Glomerular endothelial cell (primary cell): ENCODE measurements around the gene TRIO. TPM values are rescaled to one million over a fixed set of nuclear protein-coding genes. Genes with fewer than 3 reads are reported as not detected.
"Not testable (repeated sequence)": the region's sequence is repeated elsewhere in the genome, so short reads cannot be mapped to it uniquely, and the experiment has no call there.

Experiments used
- DNase-seq: peaks from one replicate; pipeline ENCODE4 v3.0.0-alpha.2; 2011; ENCODE audit warnings: low read depth, low spot score; ENCODE audit errors: extremely low read depth
- total RNA-seq: library from RNA; depleted of rRNA; stranded (reverse); fragments of >200 nt; gene quantifications from 2 replicates; pipeline ENCODE4 v1.2.3, GENCODE V29; 2015

Gene TRIO
- 227 and 304 TPM in 2 replicates for total RNA-seq

GRCh38 chr5:14142827-14143545 is at the start of gene TRIO:
TSS of gene TRIO (plus strand) at chr5:14143342. CDS start at chr5:14143726, 384 bp downstream.
- no peak for DNase-seq

GRCh38 chr5:14097380-14097779 is 45.8 kb upstream of the TRIO start:
- not testable (repeated sequence) for DNase-seq

GRCh38 chr5:14097998-14098471 is 45.1 kb upstream of the TRIO start:
- DNase-seq: no peak

GRCh38 chr5:14100281-14100680 is 42.9 kb upstream of the TRIO start:
- no peak for DNase-seq

GRCh38 chr5:14101922-14102321 is 41.2 kb upstream of the TRIO start:
- no peak for DNase-seq

- no peak for DNase-seq
Measured at GRCh38 chr5:14102666-14103065, 40.5 kb upstream of the TRIO start.

GRCh38 chr5:14105718-14106410 is 37.3 kb upstream of the TRIO start:
- peak; percentile 52 for DNase-seq

- DNase-seq: no peak
Measured at GRCh38 chr5:14107536-14107935, 35.6 kb upstream of the TRIO start.

- DNase-seq: peak; percentile 55
Measured at GRCh38 chr5:14108170-14108996, 34.8 kb upstream of the TRIO start.

GRCh38 chr5:14109041-14109747 is 33.9 kb upstream of the TRIO start:
- no peak for DNase-seq

- DNase-seq: no peak
Measured at GRCh38 chr5:14109771-14110170, 33.4 kb upstream of the TRIO start.

- no peak for DNase-seq
Measured at GRCh38 chr5:14110196-14110595, 32.9 kb upstream of the TRIO start.

GRCh38 chr5:14110680-14111079 is 32.5 kb upstream of the TRIO start:
- DNase-seq: no peak

- no peak for DNase-seq
Measured at GRCh38 chr5:14112998-14113652, 30.0 kb upstream of the TRIO start.

GRCh38 chr5:14114615-14115251 is 28.4 kb upstream of the TRIO start:
- DNase-seq: no peak

GRCh38 chr5:14115323-14115895 is 27.7 kb upstream of the TRIO start:
- DNase-seq: no peak

- DNase-seq: no peak
Measured at GRCh38 chr5:14118551-14119320, 24.4 kb upstream of the TRIO start.

GRCh38 chr5:14120176-14120575 is 23.0 kb upstream of the TRIO start:
- no peak for DNase-seq

- DNase-seq: no peak
Measured at GRCh38 chr5:14121552-14121951, 21.6 kb upstream of the TRIO start.
